H1 (cell line): ENCODE results near the gene HADH. TPM values are rescaled to one million over a fixed set of nuclear protein-coding genes. Genes with fewer than 3 reads are reported as not detected.

Source experiments
- CTCF ChIA-PET: fragments of 300-600 bp; sonication (Branson Sonifier 250); formaldehyde crosslinking; loops from one replicate; lab custom pipeline; 2021; ENCODE audit not compliant: partially characterized antibody; lab: Charles Lee
- POLR2A ChIA-PET: fragments of 300-600 bp; sonication (Branson Sonifier 250); formaldehyde crosslinking; loops from one replicate; lab custom pipeline; 2021; ENCODE audit warnings: inconsistent platforms; ENCODE audit not compliant: partially characterized antibody; lab: Charles Lee
- DNase-seq, 2 experiments: peaks; one replicate each; pipeline versions ENCODE4 v3.0.0 to v3.0.0-alpha.2; 2010 to 2022; ENCODE audit warnings: low spot score in 2 of 2, low read depth in 1 of 2, mixed read lengths in 1 of 2
- FAIRE-seq: peaks from 2 replicates; lab custom pipeline; 2011; peaks lifted over from hg19 to GRCh38; lab: Jason Lieb, UNC
- H2AFZ ChIP-seq: 2 replicates; pipeline ENCODE4 v1.8.1; 2012; ENCODE audit warnings: low read length, inconsistent platforms
- H2AK5ac ChIP-seq: 2 replicates; pipeline ENCODE4 v1.6.1; 2013; ENCODE audit warnings: low read depth, low read length
- H2BK120ac ChIP-seq: replicated peaks from 2 replicates; pipeline ENCODE3; 2013; ENCODE audit warnings: low read depth, low read length, inconsistent platforms
- H2BK12ac ChIP-seq: 2 replicates; pipeline ENCODE4 v1.6.1; 2013; ENCODE audit warnings: low read depth, low read length
- H2BK15ac ChIP-seq: 2 replicates; pipeline ENCODE4 v1.6.1; 2013; ENCODE audit warnings: low read length
- H2BK20ac ChIP-seq: 2 replicates; pipeline ENCODE4 v1.6.1; 2013; ENCODE audit warnings: low read length
- H2BK5ac ChIP-seq: 2 replicates; pipeline ENCODE4 v1.6.1; 2013; ENCODE audit warnings: low read depth, low read length
- H3K14ac ChIP-seq: 2 replicates; pipeline ENCODE4 v1.6.1; 2013; ENCODE audit warnings: inconsistent platforms; ENCODE audit not compliant: insufficient read length
- H3K18ac ChIP-seq: 2 replicates; pipeline ENCODE4 v1.6.1; 2013; ENCODE audit warnings: low read length; ENCODE audit errors: extremely low read depth
- H3K23ac ChIP-seq: 2 replicates; pipeline ENCODE4 v1.6.1; 2013; ENCODE audit warnings: inconsistent platforms; ENCODE audit not compliant: insufficient read length
- H3K23me2 ChIP-seq: 2 replicates; pipeline ENCODE4 v1.6.1; 2013; ENCODE audit warnings: low read depth, low read length
- H3K27ac ChIP-seq: 2 replicates; pipeline ENCODE4 v1.6.1; 2011; ENCODE audit warnings: low read depth, low read length, inconsistent platforms
- H3K27me3 ChIP-seq, 4 experiments: replicated peaks in 1 of 4; 1 replicate in 1 of 4; 2 replicates in 3 of 4; pipeline versions ENCODE4 v1.6.1 to v1.8.1; 2011 to 2013; ENCODE audit warnings: low read length in 3 of 4, mild to moderate bottlenecking in 3 of 4, inconsistent platforms in 2 of 4, mixed read lengths in 2 of 4, moderate library complexity in 1 of 4; ENCODE audit not compliant: control insufficient read depth in 3 of 4, insufficient read depth in 3 of 4; ENCODE audit errors: extremely low read depth in 1 of 4
- H3K36me3 ChIP-seq, 4 experiments: 2 replicates each; pipeline versions ENCODE4 v1.6.1 to v1.8.1; 2011 to 2013; ENCODE audit warnings: mild to moderate bottlenecking in 4 of 4, low read length in 3 of 4, moderate library complexity in 2 of 4, control low read depth in 1 of 4, inconsistent platforms in 1 of 4; ENCODE audit not compliant: insufficient read depth in 4 of 4, control insufficient read depth in 2 of 4
- H3K4ac ChIP-seq: replicated peaks from 2 replicates; pipeline ENCODE3; 2013; ENCODE audit warnings: low read length, low read depth, mixed read lengths, inconsistent platforms; ENCODE audit not compliant: insufficient read length
- H3K4me1 ChIP-seq, 4 experiments: replicated peaks in 1 of 4; 1 replicate in 1 of 4; 2 replicates in 3 of 4; pipeline versions ENCODE4 v1.6.1 to v1.8.1; 2011 to 2013; ENCODE audit warnings: low read length in 3 of 4, inconsistent platforms in 2 of 4, mixed read lengths in 1 of 4; ENCODE audit not compliant: insufficient read depth in 4 of 4, control insufficient read depth in 3 of 4
- H3K4me2 ChIP-seq, 2 experiments: 2 replicates each; pipeline versions ENCODE4 v1.6.1 to v1.8.1; 2011 to 2013; ENCODE audit warnings: low read depth in 2 of 2, low read length in 2 of 2, control low read depth in 1 of 2, inconsistent platforms in 1 of 2, mild to moderate bottlenecking in 1 of 2; ENCODE audit not compliant: insufficient read depth in 1 of 2
- H3K4me3 ChIP-seq, 4 experiments: fragments of 200-600, 300-600 bp in 1 of 4; sonication (generic), shearing (Covaris generic), sonication (Bioruptor Twin) in 1 of 4; 2 replicates each; pipeline versions ENCODE4 v1.5.1 to v1.8.1; 2011 to 2016; ENCODE audit warnings: low read length in 4 of 4, low read depth in 3 of 4, control low read depth in 2 of 4, inconsistent platforms in 2 of 4, mild to moderate bottlenecking in 2 of 4, mixed read lengths in 1 of 4, moderate library complexity in 1 of 4; ENCODE audit not compliant: insufficient read depth in 2 of 4; ENCODE audit errors: extremely low read depth in 1 of 4
- H3K56ac ChIP-seq: replicated peaks from 2 replicates; pipeline ENCODE3; 2013; ENCODE audit warnings: low read depth, mild to moderate bottlenecking, mixed read lengths, low read length, inconsistent platforms; ENCODE audit not compliant: insufficient read length
- H3K79me1 ChIP-seq: 2 replicates; pipeline ENCODE4 v1.6.1; 2013; ENCODE audit warnings: low read depth, low read length, control low read depth
- H3K79me2 ChIP-seq, 2 experiments: 2 replicates each; pipeline versions ENCODE4 v1.6.1 to v1.8.1; 2012 to 2013; ENCODE audit warnings: low read length in 2 of 2, mild to moderate bottlenecking in 2 of 2, inconsistent platforms in 1 of 2; ENCODE audit not compliant: insufficient read depth in 2 of 2, control insufficient read depth in 1 of 2
- H3K9ac ChIP-seq, 4 experiments: replicated peaks in 1 of 4; 1 replicate in 1 of 4; 2 replicates in 3 of 4; pipeline versions ENCODE4 v1.6.1 to v1.8.1; 2011 to 2013; ENCODE audit warnings: low read depth in 3 of 4, low read length in 3 of 4, control low read depth in 2 of 4, mild to moderate bottlenecking in 2 of 4, moderate library complexity in 2 of 4, inconsistent platforms in 1 of 4; ENCODE audit errors: extremely low read depth in 1 of 4
- H3K9me3 ChIP-seq, 2 experiments: 2 replicates each; pipeline versions ENCODE4 v1.6.1 to v1.8.1; 2012 to 2013; ENCODE audit warnings: mild to moderate bottlenecking in 2 of 2, moderate library complexity in 2 of 2, control low read depth in 1 of 2, inconsistent platforms in 1 of 2, low read depth in 1 of 2, low read length in 1 of 2, mixed read lengths in 1 of 2; ENCODE audit not compliant: insufficient read depth in 2 of 2
- H4K20me1 ChIP-seq, 2 experiments: replicated peaks in 1 of 2; 2 replicates each; pipeline versions ENCODE3 to v1.8.1; 2011 to 2013; ENCODE audit warnings: inconsistent platforms in 2 of 2, low read length in 2 of 2, mild to moderate bottlenecking in 1 of 2; ENCODE audit not compliant: insufficient read depth in 2 of 2, control insufficient read depth in 1 of 2
- H4K5ac ChIP-seq: 2 replicates; pipeline ENCODE4 v1.6.1; 2013; ENCODE audit warnings: low read length, low read depth, mixed read lengths, inconsistent platforms; ENCODE audit not compliant: insufficient read length
- H4K8ac ChIP-seq: 2 replicates; pipeline ENCODE4 v1.8.0; 2013; ENCODE audit warnings: mild to moderate bottlenecking, moderate library complexity, low read length, inconsistent platforms; ENCODE audit not compliant: insufficient read depth; ENCODE audit errors: extremely low read depth
- H4K91ac ChIP-seq: replicated peaks from 2 replicates; pipeline ENCODE3; 2013; ENCODE audit warnings: low read length, mixed read lengths, inconsistent platforms; ENCODE audit not compliant: insufficient read length
- ASH2L ChIP-seq: fragments of 200-600, 300-600 bp; sonication (generic); IDR thresholded peaks from one replicate; pipeline ENCODE4 v1.7.1; 2017; ENCODE audit warnings: low read length
- BRCA1 ChIP-seq: IDR thresholded peaks from 2 replicates; pipeline ENCODE4 v1.6.1; 2012; ENCODE audit warnings: low read depth, low read length, improper control_type of control experiment
- CBX8 ChIP-seq: fragments of 300-800, 300-1000 bp; sonication (generic); IDR thresholded peaks from 2 replicates; pipeline ENCODE4 v1.7.1; 2016; ENCODE audit warnings: low read depth, low read length, borderline replicate concordance
- CHD1 ChIP-seq: IDR thresholded peaks from 2 replicates; pipeline ENCODE4 v1.6.1; 2012; ENCODE audit warnings: low read depth, low read length, improper control_type of control experiment
- FOSL1 ChIP-seq: IDR thresholded peaks from 2 replicates; pipeline ENCODE4 v1.6.1; 2011; ENCODE audit warnings: mild to moderate bottlenecking, low read depth, low read length, moderate library complexity; ENCODE audit not compliant: insufficient read depth
- GTF2F1 ChIP-seq: IDR thresholded peaks from 2 replicates; pipeline ENCODE4 v1.6.1; 2012; ENCODE audit warnings: low read depth, low read length, improper control_type of control experiment, borderline replicate concordance
- MAFK ChIP-seq: IDR thresholded peaks from 2 replicates; pipeline ENCODE4 v1.6.1; 2012; ENCODE audit warnings: low read depth, mild to moderate bottlenecking, improper control_type of control experiment, low read length
- MAX ChIP-seq: IDR thresholded peaks from 2 replicates; pipeline ENCODE4 v1.6.1; 2012; ENCODE audit warnings: inconsistent platforms
- NANOG ChIP-seq: IDR thresholded peaks from 2 replicates; pipeline ENCODE4 v1.6.1; 2011; ENCODE audit warnings: low read length, low read depth, mild to moderate bottlenecking, inconsistent platforms; ENCODE audit not compliant: insufficient read depth, poor library complexity, severe bottlenecking
- RFX5 ChIP-seq: IDR thresholded peaks from 2 replicates; pipeline ENCODE4 v1.6.1; 2011; ENCODE audit warnings: low read depth, low read length, improper control_type of control experiment, borderline replicate concordance
- SIRT6 ChIP-seq: IDR thresholded peaks from one replicate; pipeline ENCODE4 v1.7.1; 2012; ENCODE audit warnings: low read length, inconsistent platforms
- SP2 ChIP-seq: IDR thresholded peaks from 2 replicates; pipeline ENCODE4 v1.6.1; 2012; ENCODE audit warnings: mild to moderate bottlenecking, low read length, inconsistent platforms
- TAF1 ChIP-seq: IDR thresholded peaks from 2 replicates; pipeline ENCODE4 v1.6.1; 2011; ENCODE audit warnings: mild to moderate bottlenecking, low read depth, low read length
- TBP ChIP-seq: IDR thresholded peaks from 2 replicates; pipeline ENCODE4 v1.6.1; 2011; ENCODE audit warnings: low read depth, low read length, improper control_type of control experiment
- ZNF274 ChIP-seq: IDR thresholded peaks from 2 replicates; pipeline ENCODE4 v1.7.0; 2012; ENCODE audit warnings: low read length, borderline replicate concordance; ENCODE audit errors: extremely low read depth
- polyA plus RNA-seq, 7 experiments: library from polyadenylated mRNA; depleted of rRNA in 3 of 7; stranded (reverse) in 5 of 7; unstranded in 2 of 7; fragments of >200 nt in 5 of 7; fragments of 200-250 nt in 2 of 7; gene quantifications; 1 replicate in 5 of 7; 2 replicates in 1 of 7; 4 replicates in 1 of 7; pipeline versions ENCODE4 v1.2.1 to v1.2.3, GENCODE V29; 2011 to 2013; ENCODE audit warnings: missing spikeins in 2 of 7, mixed read lengths in 2 of 7
- total RNA-seq: library from RNA; stranded (reverse); fragmentation: NEBNext Ultra II Directional; extraction: Animal tissue kit (Norgen Biotek cat#: 25700); gene quantifications from 2 replicates; pipeline ENCODE4 v1.2.1, GENCODE V29; 2021

The HADH gene
- total and polyA plus RNA-seq, 2 of the 8 experiments (the other 6 are each of a cell fraction or from before 2014, with no cell fraction given): 47.5 to 54.4 TPM

GRCh38 chr4:107951551-107951950 lies 38.1 kb upstream of the HADH start:
- no peak overlapping the region for H2BK12ac ChIP-seq
- H3K9me3 ChIP-seq: peaks cover under 1 to 3% of the 10 kb centered on the region in 2 experiments; a peak in 2 of 4 replicates
- no peak overlapping the region for H2AK5ac ChIP-seq
- H2BK120ac ChIP-seq: no peak overlapping the region
- H3K14ac ChIP-seq: no peak overlapping the region
- no peaks in the 10 kb centered on the region for H3K23me2 ChIP-seq
- no peaks in the 10 kb centered on the region for H3K79me2 ChIP-seq
- ChIA-PET CTCF (no interaction called here), POLR2A (no interaction called here)
- no peak overlapping the region for H2BK20ac ChIP-seq
- DNase-seq (no peak), FAIRE-seq (no peak)
- no peak overlapping the region for H2BK15ac ChIP-seq
- no peaks in the 10 kb centered on the region for H3K79me1 ChIP-seq
- no peaks in the 10 kb centered on the region for H3K27me3 ChIP-seq
- no peak overlapping the region for H2BK5ac ChIP-seq
- H3K4me3 ChIP-seq: no peak overlapping the region
- H4K8ac ChIP-seq: no peak overlapping the region
- no peaks in the 10 kb centered on the region for H4K20me1 ChIP-seq
- no peak overlapping the region for H2AFZ ChIP-seq
- H3K27ac ChIP-seq: no peak overlapping the region
- H3K4me1 ChIP-seq: no peaks in the 10 kb centered on the region
- H3K9ac ChIP-seq: no peak overlapping the region
- no peak overlapping the region for H3K18ac ChIP-seq
- H3K36me3 ChIP-seq: peaks cover 0 to 11% (median 1%) of the 10 kb centered on the region in 4 experiments; a peak in 2 of 8 replicates
- no peak overlapping the region for H4K5ac ChIP-seq
- H4K91ac ChIP-seq: no peak overlapping the region
- no peak overlapping the region for H3K4ac ChIP-seq
- no peak overlapping the region for H3K4me2 ChIP-seq
- H3K56ac ChIP-seq: no peak overlapping the region
- no peak overlapping the region for H3K23ac ChIP-seq
- TF ChIP-seq GTF2F1 (no peak), TBP (no peak), MAFK (no peak), BRCA1 (no peak), CBX8 (no peak), ZNF274 (no peak), RFX5 (no peak), MAX (no peak), NANOG (no peak), SIRT6 (no peak), CHD1 (no peak), FOSL1 (no peak), TAF1 (no peak), SP2 (no peak), ASH2L (no peak)
